Muscle layer of duodenum (tissue), 2 donors: Measurements from ENCODE around the gene CACNA2D3.

Experiments
- H3K27ac ChIP-seq: one replicate; pipeline ENCODE4 v1.7.0; 2013; ENCODE audit warnings: mild to moderate bottlenecking, low read length
- H3K27me3 ChIP-seq: one replicate; pipeline ENCODE4 v1.7.0; 2013; ENCODE audit warnings: low read depth, mild to moderate bottlenecking, control low read depth, low read length
- H3K36me3 ChIP-seq, 2 donors: one replicate each; pipeline ENCODE4 v1.7.0; 2013; ENCODE audit warnings: low read length in 2 of 2, control low read depth in 1 of 2, mild to moderate bottlenecking in 1 of 2; ENCODE audit not compliant: insufficient read depth in 2 of 2, control insufficient read depth in 1 of 2
- H3K4me1 ChIP-seq, 2 donors: one replicate each; pipeline ENCODE4 v1.7.0; 2013; ENCODE audit warnings: low read length in 2 of 2, mild to moderate bottlenecking in 2 of 2, control low read depth in 1 of 2, moderate library complexity in 1 of 2; ENCODE audit not compliant: insufficient read depth in 2 of 2, control insufficient read depth in 1 of 2
- H3K4me3 ChIP-seq, 2 donors: one replicate each; pipeline ENCODE4 v1.7.0; 2013; ENCODE audit warnings: low read length in 2 of 2, low read depth in 1 of 2, mild to moderate bottlenecking in 1 of 2
- H3K9me3 ChIP-seq, 2 donors: one replicate each; pipeline ENCODE4 v1.7.0; 2013; ENCODE audit warnings: low read length in 2 of 2, control low read depth in 1 of 2, mild to moderate bottlenecking in 1 of 2; ENCODE audit not compliant: control insufficient read depth in 1 of 2
- donor health status: healthy.

CACNA2D3 gene

GRCh38 chr3:55002416-55002930 is 880.1 kb downstream of the CACNA2D3 start:
- H3K27ac ChIP-seq, result no peak overlapping the region
- H3K4me1 ChIP-seq, result peaks cover 0 to 12% of the 10 kb centered on the region in 2 donors
- H3K9me3 ChIP-seq, result no peaks in the 10 kb centered on the region
- H3K36me3 ChIP-seq, result peaks cover 0 to 4% of the 10 kb centered on the region in 2 donors
- H3K27me3 ChIP-seq, result no peaks in the 10 kb centered on the region
- no peak overlapping the region for H3K4me3 ChIP-seq

GRCh38 chr3:55006244-55006676 is 883.9 kb downstream of the CACNA2D3 start:
- Histone ChIP-seq H3K36me3 (peaks cover 0 to 4% of the 10 kb centered on the region in 2 donors), H3K4me3 (no peak overlapping the region), H3K27me3 (no peaks in the 10 kb centered on the region), H3K27ac (no peak overlapping the region), H3K4me1 (peaks cover 0 to under 1% of the 10 kb centered on the region in 2 donors), H3K9me3 (no peaks in the 10 kb centered on the region)

DNA sequence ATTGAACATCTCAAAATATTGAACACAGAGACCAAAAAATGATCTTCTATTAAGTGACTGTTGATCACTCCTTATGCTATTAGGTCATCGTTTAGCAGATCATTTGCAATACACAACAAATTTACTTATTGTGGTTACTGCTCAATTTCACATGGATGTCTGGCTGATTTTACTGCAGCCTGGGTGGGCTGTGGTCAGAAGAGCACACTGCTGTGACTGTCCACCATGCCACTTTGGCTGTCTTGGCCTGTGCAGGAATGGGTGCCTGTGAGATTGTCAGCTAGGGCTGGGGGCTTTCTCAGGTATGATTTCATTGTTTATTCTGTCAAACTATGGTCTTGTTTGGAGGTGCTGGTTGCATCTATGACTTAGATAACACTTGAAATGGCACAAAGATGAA is 885.6 kb downstream of the CACNA2D3 start:
- Histone ChIP-seq H3K4me1 (no peaks in the 10 kb centered on the region), H3K27me3 (no peaks in the 10 kb centered on the region), H3K4me3 (no peak overlapping the region), H3K36me3 (peaks cover 0 to 4% of the 10 kb centered on the region in 2 donors), H3K27ac (no peak overlapping the region), H3K9me3 (no peaks in the 10 kb centered on the region)

DNA sequence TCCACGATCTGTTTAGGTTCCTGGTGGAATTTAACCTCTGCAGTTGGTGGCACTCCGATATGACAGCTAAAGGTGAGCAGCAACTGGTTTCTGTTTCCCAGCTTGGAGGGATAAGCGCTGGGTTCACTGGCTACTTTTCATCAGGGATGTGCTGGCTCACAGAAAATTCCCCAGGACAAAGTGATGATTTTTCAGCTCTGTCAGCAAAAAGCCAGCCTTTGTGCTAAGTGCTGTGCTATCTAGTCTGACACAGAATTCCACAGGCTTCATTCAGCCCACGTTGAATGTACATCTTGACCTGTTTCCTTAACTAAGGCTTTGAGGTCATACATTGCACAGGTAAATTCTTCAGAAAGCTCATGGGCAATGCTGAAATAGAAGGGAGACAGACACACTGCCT is 887.0 kb downstream of the CACNA2D3 start:
- Histone ChIP-seq H3K4me3 (no peak overlapping the region), H3K4me1 (no peaks in the 10 kb centered on the region), H3K36me3 (peaks cover 0 to 4% of the 10 kb centered on the region in 2 donors), H3K9me3 (no peaks in the 10 kb centered on the region), H3K27me3 (no peaks in the 10 kb centered on the region), H3K27ac (no peak overlapping the region)

DNA sequence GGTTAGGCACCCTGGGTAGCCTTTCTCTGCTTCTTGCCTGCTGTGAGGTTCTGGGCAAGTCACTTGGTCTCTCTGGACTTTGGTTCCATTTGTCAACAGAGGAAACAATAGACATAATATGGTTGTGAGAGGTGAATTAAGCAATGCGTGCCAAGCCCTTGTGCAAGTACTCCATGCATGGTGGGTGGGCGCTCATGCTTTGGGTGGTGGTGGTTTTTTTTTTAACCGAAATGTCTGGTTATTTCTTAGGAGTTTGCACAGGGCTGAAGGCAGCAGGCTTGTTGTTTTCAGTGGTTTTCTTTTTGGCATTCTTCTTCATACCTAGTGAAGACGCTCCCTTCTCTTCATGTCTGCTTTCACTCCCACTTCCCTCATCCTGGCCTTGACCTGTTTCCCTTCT is 889.7 kb downstream of the CACNA2D3 start:
- Histone ChIP-seq H3K27ac (no peak overlapping the region), H3K4me3 (no peak overlapping the region), H3K36me3 (no peaks in the 10 kb centered on the region), H3K27me3 (no peaks in the 10 kb centered on the region), H3K9me3 (no peaks in the 10 kb centered on the region), H3K4me1 (no peaks in the 10 kb centered on the region)

GRCh38 chr3:55013145-55013925 is 891.0 kb downstream of the CACNA2D3 start:
- no peaks in the 10 kb centered on the region for H3K9me3 ChIP-seq
- no peaks in the 10 kb centered on the region for H3K27me3 ChIP-seq
- H3K36me3 ChIP-seq, result no peaks in the 10 kb centered on the region
- H3K4me1 ChIP-seq, result no peaks in the 10 kb centered on the region
- H3K27ac ChIP-seq, result no peak overlapping the region
- H3K4me3 ChIP-seq, result no peak overlapping the region

DNA sequence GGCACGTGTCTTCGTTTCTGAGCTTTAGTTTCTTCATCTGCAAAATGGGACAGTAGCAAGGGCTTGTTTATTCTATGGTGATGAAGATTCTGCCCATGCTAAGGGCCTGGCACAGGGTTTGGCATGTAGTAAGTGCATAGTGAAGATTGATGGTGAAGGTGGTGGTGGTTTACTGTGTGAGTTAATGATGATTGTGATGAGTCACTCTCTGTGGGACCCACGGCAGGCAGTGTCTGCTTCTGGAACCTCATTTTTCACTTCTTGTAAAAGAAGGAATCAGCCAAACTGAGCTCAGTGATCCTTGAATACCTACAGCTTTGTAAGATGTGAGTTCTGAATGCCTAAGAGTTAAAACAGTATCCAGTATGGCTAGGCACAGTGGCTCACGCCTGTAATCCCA is 891.7 kb downstream of the CACNA2D3 start:
- H3K36me3 ChIP-seq, result no peaks in the 10 kb centered on the region
- H3K4me3 ChIP-seq, result no peak overlapping the region
- no peak overlapping the region for H3K27ac ChIP-seq
- no peaks in the 10 kb centered on the region for H3K27me3 ChIP-seq
- H3K9me3 ChIP-seq, result no peaks in the 10 kb centered on the region
- no peaks in the 10 kb centered on the region for H3K4me1 ChIP-seq

DNA sequence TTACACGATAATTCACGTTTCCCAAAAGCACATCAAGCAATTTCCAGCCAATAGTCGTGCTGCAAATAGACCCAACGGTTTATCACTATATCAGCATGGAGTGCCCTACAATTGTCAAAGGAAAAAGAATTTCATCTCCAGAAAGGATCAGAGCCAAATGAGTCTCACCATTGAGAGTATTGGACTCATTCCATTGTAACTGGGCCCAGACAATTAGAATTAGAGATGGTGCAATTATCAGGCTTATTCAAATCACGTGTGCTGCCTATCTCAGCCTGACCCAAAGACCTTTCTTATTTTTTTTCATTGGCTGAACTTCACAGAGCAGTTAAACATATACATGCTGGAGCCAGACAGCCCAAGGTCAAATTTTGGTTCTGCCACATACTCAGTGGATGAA is 892.6 kb downstream of the CACNA2D3 start:
- no peaks in the 10 kb centered on the region for H3K27me3 ChIP-seq
- H3K36me3 ChIP-seq, result no peaks in the 10 kb centered on the region
- H3K4me3 ChIP-seq, result no peak overlapping the region
- no peak overlapping the region for H3K27ac ChIP-seq
- H3K9me3 ChIP-seq, result no peaks in the 10 kb centered on the region
- no peaks in the 10 kb centered on the region for H3K4me1 ChIP-seq

DNA sequence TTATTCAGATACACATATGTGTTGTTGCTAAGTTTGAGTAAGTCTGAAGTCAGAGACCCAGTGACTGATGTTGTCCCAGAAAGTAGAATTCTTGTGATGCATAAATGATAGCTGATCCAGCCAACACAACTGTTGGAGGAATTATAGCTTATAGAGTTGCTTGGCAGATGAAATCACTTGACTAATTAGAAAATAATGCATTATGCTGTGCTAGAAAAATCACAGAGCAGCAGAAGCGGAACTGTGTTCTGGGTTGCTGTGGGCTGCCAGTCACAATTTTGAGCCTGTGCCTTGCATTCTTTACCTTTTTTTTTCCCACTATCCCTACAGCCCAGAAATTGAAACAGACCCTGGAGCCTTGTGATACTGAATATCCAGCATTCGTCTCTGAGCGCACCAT is 895.5 kb downstream of the CACNA2D3 start:
- Histone ChIP-seq H3K4me3 (no peak overlapping the region), H3K27ac (no peak overlapping the region), H3K36me3 (no peaks in the 10 kb centered on the region), H3K9me3 (no peaks in the 10 kb centered on the region), H3K27me3 (no peaks in the 10 kb centered on the region), H3K4me1 (no peaks in the 10 kb centered on the region)

GRCh38 chr3:55030938-55031337 is 908.6 kb downstream of the CACNA2D3 start:
- Histone ChIP-seq H3K9me3 (no peaks in the 10 kb centered on the region), H3K4me3 (no peak overlapping the region), H3K27me3 (no peaks in the 10 kb centered on the region), H3K36me3 (no peaks in the 10 kb centered on the region), H3K27ac (no peak overlapping the region), H3K4me1 (no peaks in the 10 kb centered on the region)

GRCh38 chr3:55036883-55037577 is 914.7 kb downstream of the CACNA2D3 start:
- Histone ChIP-seq H3K27ac (no peak overlapping the region), H3K36me3 (no peaks in the 10 kb centered on the region), H3K4me3 (no peak overlapping the region), H3K9me3 (no peaks in the 10 kb centered on the region), H3K27me3 (no peaks in the 10 kb centered on the region), H3K4me1 (no peaks in the 10 kb centered on the region)
